COLO829 (cell line): Measurements from ENCODE around the gene SND1.

Source experiments
- DNase-seq: peaks from one replicate; pipeline ENCODE4 v3.0.0; 2012; ENCODE audit warnings: low spot score

Gene SND1

DNA sequence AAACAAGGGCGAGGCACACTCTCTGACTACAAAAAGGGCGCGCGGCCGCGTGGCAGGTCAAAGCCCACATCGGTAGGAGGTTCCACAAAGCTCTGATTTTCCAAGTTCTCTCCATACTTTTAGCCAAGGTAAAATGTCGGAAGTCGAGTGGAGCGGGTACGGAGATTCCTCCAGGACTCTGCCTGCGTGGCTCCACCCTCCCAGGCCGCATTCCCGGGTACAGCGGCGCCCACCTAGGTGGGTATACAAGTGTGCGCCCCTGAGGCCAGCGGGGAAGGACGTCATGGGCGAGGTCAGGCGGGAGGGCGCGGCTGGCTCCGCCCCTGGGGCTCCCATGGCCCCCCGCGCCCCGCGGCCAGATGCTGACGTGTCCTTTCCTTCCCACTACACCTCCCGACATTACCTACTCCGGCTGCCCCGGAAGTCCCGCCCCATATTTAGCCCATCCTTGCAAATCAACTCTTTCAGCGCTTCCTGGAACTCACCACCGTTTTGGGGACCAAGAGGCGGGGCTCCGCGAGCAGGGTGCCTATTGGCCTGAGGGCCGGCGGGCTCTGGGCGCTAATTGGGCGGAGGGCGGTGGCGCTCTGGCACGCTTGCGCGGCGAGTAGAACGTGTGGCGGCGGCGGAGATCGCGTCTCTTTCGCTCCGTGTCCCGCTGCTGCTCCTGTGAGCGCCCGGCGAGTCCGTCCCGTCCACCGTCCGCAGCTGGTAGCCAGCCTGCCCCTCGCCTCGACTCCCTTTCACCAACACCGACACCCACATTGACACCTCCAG lies at the start of gene SND1:
TSS of gene SND1 (plus strand) at position 639 of the 777 bp plus-strand sequence. CDS start 180 bp downstream, outside the sequence.
- DNase-seq, result peak; percentile 100

DNA sequence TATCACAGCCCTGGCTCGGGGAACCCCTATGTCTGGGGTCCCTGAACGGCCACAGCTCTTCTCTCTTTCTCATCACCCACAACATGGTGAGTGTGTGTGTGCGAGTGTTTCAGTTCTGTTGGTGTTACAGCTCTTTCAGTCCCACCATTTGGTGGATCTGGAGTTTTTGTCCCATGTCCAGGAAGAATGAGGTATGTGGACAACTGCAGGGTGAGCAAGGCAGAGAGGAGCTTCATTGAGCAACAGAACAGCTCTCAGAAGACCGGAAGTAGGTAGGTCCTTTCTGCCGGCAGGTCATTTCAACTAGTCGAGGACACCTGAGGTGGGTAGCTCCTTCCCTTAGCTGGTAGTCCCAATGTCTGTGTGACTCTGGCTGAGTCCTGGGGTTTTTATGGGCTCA lies 43.5 kb upstream of the SND1 start:
- DNase-seq, result no peak

DNA sequence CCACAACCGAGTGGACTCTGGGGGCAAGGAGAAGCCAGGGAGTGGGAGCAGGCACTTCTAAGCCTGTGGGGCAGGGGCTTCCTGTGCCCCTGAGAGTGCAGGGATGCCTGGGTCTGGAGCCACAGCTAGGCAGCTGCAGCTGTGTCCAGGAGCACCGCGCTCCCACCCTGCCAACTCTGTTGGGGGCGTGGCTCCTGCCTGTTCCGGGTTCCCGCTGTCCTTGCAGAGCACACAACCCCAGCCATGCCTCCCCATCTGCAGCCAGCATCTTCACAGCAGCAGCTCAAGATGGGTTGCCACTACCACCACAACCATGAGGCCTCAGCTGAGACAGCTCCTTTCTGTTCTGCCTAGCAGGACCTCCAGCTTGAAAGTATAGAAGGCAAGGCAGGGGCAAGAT lies 42.7 kb upstream of the SND1 start:
- no peak for DNase-seq

DNA sequence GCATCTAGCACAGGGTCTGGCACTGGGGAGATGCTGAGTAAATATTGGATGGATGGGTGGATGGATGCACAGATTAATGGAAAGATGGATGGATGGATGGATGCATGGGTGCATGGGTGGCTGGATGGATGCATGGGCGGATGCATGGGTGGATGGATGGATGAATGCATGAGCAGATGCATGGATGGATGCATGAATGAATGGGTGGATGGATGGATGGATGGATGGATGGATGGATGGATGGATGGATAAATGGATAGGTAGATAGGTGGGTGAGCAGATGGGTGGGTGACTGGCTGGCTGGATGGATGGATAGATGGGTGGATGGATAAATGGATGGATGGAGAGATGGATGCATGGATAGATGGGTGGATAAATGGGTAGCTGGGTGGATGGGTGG lies 39.7 kb upstream of the SND1 start:
- no peak for DNase-seq

DNA sequence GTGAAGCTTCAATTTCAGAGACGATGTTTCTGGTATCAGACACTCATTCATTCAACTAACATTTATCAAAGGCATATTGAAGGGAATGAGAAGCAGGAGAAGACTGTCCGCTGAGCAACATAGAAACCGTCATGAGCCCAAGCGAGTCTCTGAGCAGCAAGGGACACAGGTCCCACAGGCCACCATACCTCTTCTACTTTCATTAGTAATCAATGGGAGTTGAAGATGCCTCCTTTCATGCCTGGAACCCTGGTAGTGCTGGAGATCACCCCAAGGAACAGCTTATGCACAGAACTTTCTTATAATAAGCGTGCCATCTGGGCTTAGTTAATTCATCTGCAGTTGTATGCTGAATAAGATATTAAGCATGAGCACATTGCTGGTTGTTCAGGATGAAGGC lies 35.3 kb upstream of the SND1 start:
- DNase-seq, result no peak

DNA sequence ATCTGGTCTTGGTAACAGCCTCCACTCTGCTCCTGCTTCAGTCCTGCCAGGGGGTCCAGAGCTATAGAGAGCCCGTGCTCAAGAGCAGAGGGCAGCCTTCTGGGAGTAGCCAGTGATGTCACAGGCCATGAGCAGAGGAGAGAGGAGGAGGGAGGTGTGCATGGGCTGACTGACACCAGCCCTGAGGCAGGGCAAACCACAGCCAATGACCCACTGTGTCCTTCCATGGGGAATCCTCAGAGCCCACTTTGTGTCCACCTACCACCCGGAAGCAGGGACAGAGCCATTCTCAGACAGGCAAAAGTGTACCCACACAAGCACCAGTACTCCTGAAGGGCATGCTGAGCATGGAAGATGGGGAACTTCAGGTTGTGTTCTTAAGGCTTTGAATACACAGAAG lies 34.0 kb upstream of the SND1 start, which contains the start of gene PAX4:
TSS of gene PAX4 (minus strand) at position 101 of the 400 bp plus-strand sequence. CDS start 2,214 bp downstream, outside the sequence.
- no peak for DNase-seq

DNA sequence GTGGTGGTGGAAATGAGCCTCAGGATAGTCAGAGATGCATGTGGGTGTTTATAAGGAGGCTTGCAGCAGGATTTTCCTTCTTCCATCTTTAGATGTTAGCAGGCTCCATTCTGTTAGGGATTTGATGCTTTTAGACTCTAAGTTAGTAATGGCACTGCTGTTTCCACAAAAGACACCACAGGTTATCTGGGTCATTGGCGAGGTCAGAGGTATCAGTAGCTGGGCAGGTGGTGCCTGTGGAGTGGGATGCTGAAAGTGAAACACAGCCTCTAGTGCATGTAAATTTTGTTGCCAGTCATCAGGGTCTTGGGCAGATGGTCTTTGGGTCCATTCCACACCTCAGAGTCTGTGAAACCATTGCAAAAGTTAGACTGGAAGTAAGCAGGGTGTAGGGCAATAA lies 33.2 kb upstream of the SND1 start:
- DNase-seq, result no peak

DNA sequence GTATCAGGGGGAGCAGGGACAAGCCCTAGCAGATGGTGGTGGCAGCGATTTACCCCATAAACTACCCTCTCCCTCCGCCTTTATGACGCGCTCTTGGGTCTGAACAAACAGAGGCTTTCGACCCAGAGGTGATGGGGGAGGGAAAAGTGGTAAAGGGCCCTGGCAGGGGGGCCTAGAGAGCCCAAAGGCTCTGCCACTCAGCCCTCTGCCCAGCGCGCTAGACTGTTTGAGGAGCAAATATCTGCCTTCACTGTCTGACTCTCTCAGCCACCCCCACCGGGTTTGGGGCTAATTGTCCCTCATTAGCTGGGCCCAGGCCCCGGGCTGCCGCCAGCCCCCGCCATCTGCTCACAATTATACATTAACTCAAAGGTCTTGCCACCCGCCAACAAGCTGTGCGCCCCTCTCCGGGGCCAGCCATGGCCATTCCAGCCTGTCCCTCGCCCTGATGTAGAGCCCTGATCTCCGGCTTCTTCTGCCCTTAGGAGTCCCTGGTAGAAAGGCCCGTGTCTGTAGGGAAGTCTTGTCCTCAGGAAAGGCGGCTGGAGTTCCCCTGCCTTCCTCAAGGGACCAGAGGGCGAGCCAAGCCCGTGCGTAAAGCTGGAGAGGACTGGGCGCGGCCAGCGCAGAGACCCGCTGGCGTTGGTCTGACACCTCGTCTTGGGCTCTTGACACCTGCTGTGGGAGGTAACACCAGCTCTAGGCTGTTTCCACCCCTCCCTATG lies 32.2 kb upstream of the SND1 start:
- no peak for DNase-seq

DNA sequence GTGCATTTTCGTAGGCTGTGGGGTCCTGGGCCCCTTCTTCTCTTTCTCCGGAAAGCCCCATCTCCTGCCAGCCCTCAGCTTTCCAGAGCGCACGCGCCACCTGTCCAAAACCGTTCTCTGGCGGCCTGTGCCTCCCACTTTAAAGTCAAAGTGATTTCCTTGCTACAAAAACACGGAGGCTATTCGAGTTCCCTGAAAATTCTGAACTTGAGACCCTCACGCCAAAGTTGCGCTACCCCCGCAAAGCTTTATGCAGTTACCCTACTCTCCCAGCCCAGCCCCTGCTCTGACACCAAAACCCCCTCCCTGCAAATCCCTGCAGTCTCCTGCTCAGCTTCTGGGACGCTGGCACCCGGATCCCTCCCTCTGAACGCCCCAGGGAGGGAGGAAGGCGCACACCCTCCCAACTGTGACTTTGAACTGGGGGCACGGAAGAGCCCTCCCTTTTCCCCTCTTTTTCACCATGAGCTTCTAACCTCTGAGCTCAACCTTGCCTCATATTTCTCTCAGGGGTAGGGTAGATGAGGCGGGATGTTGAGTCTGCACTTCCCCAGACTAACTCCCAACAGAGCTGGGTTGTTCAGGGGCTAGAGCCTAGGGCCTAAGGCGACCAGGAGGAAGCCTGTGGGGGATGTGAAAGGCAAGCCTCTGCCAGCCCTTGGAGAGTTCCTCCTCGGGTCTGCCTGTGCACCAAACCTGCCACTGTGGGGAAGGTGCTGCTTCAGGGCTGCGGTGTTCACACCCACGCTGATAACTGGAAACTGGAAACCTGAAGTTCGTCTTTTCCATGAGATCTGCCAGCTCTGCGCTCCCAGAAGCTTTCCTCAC lies 31.4 kb upstream of the SND1 start:
- DNase-seq, result no peak

DNA sequence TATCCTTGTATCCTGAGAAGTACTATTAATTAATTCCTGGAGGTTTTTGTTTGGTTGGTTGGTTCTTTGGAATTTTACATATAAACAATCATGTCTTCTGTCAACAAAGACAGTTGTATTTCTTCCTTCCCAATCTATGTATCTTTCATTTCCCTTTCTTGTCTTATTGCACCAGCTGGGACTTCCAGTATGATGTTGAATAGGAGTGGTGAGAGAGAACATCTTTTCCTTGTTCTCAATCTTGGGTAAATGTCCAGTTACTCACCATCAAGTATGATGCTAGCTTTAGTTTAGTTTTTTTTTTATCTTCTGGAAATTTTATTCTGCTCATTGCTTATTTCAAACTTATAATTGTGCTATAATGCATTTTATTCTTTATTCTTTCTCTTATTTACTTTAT lies 26.7 kb upstream of the SND1 start:
- no peak for DNase-seq

DNA sequence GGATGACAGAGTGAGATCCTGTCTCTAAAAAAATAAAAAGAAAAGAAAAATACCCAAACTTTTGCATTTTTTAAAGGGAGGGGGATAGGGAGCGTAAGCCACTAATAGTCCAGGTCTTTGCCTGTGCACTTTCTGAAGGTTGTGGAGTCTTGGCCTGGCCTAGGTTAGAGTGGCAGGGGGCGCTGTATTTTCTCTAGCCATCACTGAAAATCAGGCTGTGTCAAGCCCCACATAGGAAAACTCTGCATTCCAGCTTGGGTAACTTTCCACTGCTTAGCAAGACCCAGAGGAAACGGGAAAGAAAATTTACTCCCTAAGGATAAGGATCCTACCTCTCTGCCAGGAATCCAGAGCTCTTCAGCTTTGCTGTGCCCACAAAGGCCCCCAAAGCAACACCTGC lies 23.5 kb upstream of the SND1 start:
- DNase-seq, result no peak

DNA sequence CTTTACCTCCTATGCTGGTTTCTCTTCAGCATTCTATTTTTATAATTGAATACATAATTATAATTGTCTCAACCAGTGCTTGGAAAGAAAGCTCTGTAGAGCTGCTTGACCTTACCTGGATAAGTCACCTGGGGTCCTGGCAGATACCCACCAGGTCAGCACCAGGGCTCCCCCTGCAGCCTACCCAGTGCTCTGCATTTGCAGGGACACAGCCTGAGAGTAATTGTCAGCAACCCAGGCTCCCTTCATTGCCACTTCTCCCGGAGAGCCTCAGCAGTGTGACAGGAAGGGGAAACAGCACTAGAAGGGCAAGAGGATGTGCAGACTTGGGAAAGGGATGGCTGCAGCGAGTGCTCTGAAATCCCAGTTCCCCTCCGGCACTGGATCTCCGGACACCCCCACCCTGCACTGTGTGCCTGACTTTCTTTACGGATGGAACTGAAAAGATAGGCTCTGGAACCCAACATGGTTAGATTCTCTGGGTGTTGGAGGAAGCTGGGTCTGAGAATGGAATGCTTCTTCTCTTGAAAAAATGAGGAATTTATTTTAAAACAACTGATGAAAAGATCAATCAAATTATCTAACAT lies 22.6 kb upstream of the SND1 start:
- no peak for DNase-seq

DNA sequence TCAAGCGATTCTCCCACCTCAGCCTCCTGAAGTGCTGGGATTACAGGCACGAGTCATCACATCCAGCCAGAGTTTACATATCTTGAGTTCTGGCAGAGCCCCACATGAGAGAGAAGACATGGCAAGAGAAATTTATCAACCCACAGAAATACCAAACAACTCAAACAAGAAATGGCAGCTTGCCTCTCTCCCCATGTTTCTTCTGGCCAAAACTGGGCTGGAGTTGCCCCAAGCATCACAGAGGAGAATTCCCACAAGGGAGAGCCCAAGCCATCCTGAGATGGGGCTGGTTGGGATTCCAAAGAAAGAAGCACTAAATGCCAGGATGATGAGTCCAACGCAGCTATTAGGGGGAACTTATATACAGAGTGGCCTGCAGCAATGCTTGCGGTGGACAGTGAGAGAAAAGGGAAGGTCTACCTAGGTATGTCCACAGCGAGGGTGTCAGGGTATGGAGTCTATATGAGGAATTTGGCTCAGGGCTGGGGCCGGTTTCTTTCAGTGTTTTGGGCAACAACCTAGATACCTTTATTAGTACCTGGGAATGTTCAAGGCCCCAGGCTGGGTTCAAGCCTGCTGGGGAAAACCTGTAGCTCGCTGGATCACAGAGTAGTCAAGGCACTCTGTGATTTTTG lies 19.6 kb upstream of the SND1 start:
- no peak for DNase-seq

DNA sequence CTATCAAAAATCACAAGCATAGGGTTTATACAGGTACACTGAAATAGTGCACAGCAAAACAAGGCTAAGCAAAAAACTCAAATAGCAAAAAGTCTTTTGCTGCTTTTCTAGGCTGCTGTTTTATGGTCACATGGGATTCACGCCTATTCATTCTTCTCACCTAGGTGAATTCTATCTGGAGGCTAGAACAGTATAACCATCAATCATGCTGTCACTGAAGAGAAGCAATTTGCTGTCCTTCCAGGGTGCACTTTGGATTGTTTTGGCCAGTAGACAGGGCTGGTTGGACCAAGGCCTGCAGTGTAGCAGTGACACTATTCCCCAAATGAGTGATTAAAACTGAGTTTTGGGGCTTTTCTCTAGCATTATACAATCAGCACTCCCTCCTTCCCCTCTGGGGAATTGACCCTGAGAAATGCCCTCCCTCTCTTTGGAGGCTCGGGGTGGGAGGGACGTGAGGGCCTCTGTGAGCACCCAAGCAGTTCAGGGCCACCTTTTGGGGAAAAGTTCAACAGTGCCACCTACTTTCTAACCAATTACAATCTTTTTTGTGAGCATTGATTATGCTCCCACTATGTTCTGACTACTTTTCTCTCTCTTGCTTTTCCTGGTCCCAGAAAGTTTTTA lies 16.2 kb upstream of the SND1 start:
- DNase-seq, result no peak

DNA sequence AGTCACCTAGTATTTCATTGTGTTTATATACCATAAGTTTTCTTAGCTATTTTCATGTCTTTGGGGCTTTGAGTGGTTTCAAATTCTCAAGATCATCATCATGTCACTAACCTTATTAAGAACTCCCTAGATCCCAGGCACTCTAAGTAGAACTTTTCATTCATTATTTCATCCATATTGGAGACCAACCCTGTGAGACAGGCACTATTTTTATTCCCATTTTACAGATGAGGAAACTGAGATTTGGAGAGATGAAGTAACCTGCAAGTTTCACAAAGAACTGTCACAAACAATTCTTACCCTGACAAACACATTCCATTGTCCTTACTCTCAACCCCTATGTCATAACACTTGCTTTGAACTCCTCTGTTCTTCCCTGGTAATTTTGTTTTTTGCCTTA lies 13.8 kb upstream of the SND1 start:
- DNase-seq, result no peak

DNA sequence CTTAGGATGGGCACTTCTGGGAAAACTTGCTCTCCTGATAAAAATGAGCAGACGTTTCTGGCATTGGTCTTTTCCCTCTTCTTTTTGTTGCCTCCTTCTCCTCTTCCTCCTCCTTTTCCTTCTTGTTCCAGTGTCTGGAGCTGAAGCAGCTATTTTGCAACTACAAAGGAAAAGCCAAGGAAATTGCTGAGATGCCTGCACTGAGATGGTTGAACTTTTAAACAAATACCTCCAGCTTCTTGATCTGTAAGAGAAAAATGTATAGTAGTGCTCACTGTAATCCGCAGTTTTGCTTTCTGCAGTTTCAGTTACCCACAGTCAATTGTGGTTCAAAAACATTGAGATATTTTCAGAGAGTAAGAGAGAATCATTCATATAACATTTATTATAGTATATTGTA lies 7.5 kb upstream of the SND1 start:
- DNase-seq, result no peak

DNA sequence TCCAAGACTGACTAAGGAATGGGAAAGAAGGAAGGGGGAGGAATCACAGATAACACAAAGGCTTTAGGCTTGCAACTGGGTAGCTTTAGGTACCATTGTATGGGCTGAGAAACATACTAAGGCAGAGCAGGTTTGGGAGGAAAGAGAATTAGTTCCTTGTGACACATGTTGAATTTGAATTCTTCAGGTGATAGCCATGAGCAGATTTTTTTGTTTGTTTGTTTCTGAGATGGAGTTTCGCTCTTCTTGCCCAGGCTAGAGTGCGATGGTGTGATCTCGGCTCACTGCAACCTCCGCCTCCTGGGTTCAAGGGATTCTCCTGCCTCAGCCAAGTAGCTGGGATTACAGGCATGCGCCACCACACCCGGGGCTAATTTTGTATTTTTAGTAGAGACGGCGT lies 4.4 kb upstream of the SND1 start:
- DNase-seq, result no peak

DNA sequence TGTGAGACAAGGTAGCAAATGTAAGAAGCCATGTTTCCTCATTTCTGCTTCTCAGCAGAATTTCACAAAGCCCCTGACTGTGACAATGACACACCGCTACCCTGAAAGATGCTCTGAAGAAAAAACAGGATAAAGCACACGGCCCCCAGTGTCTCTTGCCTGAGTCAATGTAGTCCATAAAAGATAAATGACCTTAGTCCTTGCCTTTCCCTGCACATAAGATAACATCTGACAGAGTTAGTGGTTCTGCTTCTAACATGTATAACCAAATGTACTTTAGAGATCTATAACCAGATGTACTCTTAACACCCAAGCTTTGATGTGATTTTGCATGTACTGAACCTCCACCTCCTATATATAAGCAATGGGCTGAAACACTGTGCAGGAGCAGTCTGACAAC lies 3.0 kb upstream of the SND1 start:
- DNase-seq, result no peak

DNA sequence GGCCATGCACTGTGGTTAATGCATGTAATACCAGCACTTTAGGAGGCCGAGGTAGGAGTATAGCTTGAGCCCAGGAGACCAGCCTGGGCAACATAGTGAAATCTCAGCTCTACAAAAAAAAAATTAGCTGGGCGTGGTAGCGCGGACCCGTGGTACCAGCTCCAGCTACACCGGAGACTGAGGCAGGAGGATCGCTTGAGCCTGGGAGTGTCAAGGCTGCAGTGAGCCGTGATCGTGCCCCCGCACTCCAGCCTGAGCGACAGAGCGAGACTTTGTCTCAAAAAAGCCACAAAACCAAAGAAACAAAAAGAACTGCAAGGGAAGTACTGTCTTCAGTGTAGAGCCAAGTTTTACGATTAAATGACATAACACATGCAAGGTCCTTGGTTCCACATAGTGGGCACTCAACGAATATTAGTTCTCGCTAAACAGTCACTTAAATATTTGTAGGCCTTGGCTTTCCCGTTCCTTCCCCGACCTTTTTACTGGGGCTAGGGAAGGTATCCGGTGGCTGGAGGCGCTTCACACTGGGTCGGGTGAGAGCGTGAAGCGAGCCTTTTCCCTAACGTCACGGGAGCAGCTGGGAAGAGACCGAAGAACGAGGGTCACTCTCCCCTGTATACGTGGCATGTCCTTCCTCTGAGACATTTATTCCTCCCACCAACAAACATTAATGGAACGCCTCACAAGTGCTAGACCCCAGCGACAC lies 993 bp upstream of the SND1 start:
- DNase-seq, result peak; percentile 51

DNA sequence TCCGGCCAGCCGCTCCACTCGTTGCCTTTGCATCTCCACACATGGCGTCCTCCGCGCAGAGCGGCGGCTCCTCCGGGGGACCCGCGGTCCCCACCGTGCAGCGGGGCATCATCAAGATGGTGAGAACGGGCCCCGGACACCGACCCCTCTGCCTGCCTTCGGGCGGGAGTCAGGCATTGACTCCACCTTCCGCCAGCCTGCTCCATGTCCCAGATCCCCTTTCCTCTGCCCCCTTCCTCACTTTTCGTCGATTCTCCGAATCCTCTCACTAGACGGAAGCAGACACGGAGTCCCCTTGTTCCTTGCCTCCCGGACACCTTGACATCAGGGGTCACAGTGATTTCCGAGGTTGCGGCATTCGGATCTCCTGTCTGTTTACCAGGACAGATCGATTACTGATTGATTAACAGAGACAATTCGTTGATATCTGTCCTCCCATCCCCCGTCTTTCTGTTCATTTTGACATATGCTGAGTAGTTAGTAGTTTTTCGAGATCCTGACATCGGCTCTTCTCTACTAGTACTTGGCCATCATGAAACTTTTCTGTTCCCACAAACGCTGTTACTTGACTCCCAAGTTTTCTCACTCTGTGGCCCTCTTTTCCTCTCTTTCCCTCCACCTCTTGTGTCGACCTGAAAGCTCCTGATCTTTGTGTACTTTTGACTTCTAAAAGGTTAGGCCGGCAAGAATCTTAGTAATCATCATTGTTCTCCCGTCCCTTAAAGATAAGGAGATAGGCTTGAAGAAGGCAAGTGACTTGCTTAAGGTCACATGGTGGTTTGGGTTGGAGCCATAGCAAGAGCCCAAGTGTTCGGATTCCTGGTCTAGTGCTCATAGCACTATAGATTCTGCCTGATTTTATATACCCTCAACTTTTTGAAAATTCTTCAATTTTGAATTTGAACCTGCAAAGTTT lies 597 bp downstream of the SND1 start:
- DNase-seq, result no peak
